GM19351 (cell line): Measurements from ENCODE around the gene WNK4.

Experiments
- ATAC-seq: cut with Tn5 transposase; IDR thresholded peaks from one replicate; pipeline ENCODE4 v1.9.1; 2021; ENCODE audit warnings: mild to moderate bottlenecking, moderate library complexity; ENCODE audit not compliant: unreplicated experiment

Gene WNK4

DNA sequence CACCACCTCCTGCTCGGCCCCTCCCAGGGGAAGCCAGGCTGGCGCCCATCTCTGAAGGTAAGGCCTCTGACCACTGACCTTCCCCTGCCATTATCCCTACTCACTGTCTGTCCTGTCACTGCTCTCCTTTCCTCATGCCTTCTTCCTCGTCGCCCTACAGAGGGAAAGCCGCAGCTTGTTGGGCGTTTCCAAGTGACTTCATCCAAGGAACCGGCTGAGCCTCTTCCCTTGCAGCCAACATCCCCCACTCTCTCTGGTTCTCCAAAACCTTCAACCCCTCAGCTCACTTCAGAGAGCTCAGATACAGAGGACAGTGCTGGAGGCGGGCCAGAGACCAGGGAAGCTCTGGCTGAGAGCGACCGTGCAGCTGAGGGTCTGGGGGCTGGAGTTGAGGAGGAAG lies 15.1 kb downstream of the WNK4 start:
- no peak for ATAC-seq

DNA sequence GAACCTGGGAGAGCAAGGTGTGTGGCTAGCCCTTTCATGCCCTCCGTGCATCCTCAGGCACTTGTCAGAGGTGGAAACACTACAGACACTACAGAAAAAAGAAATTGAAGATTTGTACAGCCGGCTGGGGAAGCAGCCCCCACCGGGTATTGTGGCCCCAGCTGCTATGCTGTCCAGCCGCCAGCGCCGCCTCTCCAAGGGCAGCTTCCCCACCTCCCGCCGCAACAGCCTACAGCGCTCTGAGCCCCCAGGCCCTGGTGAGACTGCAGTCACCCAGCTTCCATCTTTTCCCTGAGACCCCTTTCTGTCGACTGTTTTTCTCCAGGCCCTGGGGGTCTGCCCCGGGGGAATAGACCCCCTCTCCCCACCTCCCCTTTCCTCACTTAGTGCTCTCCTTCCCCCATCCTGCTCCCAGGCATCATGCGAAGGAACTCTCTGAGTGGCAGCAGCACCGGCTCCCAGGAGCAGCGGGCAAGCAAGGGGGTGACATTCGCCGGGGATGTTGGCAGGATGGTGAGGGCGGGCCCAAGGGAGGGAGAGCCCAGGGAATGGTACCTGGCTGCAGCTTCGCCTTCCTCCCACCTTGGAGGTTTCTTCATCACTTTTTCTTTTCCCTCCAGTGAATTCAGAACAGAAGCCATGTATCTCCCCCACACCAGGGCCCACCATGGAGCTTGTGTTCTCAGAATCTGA lies 15.8 kb downstream of the WNK4 start:
- ATAC-seq = no peak

DNA sequence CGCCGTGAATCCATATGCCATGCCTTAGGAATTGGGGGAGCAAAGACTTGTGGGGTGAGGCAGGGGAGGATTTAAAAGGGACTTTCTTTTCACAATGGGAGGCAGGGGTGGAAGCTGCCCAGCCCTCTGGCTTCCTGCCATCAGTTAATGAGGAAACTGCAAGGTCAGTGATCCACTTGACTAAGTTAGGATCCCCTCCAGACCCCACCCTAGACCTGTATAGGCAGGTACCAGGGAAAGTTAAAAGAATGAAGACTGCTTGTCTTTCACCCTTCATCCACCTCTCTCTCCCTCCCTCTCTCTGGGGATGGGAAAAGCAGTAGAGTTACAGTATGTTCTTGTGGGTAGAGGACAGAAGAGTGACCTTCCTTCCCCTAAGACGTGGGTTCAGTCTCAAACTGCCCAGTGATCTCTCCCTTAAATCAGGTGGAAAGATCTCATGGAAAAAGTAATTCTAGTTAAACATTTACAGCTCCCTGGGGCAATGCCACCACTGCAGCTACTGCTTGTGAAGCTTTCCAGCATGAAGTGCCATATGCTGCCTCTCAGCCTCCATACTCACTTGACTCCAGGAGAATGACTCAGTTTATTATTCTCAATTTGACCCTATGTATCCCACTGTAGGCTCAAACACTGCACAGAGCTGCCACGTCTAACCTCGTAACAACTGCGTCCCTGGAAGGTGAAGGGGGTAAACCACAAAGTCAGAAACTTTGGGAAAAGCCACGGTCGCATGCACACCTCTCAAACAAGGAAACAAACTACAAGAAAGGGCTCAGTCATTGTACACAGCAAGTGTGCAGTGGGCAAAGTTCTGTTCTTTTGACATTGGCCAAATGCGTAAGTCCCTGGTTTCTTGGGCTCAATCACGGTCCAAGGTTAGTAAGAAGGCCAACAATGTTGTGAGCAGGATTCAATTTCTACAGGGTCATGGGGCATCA lies 16.9 kb downstream of the WNK4 start:
- ATAC-seq = no peak

DNA sequence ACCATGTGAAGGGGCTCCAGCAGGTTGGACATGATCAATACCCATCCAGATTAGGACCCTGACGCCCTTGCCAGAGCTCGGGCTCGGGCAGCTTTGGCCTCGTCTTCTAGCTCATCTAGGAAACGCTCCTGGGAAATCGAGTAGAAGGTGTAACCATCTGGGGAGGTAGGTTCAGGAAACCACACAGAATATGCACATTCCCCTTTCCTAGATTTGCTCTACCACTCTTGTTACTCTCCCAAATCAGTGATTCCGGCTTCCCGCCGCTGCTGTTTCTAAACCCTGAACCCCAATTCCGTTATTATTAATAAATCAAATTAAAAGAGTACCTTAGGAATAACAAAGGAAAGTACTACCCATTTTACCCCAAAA lies 17.6 kb downstream of the WNK4 start:
- no peak for ATAC-seq

DNA sequence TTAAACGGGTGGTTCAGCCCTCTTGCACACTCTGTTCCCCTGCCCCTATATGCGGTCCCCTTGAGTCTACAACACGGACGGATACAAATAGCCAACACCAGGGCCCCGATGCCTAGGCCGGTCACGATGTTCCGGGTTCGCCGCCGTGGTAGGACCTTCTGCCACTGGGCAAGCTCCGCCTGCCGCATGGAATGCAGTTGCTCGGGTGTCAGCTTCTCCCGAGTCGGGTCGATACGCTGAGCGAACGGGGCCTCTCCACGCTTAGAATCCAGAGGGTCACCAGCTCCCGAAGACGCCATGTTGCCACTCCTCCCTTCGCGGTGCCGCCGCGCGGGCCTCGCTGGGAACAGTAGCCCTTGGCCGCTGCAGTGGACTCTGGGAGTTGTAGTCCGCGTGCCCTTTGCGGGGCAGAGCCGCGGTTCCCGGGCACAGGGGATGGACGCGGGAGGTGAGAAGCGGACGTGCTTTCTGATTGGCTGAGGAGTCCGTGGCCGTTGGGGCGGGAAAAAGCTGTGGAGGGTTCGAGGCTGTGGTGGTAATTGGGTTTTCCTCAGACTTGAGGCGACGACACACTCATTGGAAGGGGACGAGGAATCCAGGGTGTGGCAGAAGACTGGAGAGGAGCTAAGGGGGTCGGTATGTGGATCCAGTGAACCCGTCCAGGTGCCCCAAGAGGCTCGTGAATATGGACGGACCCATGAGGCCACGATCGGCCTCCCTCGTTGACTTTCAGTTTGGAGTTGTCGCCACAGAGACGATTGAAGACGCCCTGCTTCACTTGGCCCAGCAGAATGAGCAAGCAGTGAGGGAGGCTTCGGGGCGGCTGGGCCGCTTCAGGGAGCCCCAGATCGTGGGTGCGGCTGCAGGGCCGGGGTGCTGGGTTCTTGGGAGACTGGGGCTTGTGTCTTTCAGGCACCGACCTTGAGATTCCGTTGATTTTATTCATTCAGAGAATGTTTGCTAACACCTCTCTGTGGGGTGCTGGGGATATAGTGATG lies 18.3 kb downstream of the WNK4 start, which contains the start of the genes CNTD1 and COA3:
CNTD1 (plus strand) TSS at position 479 of the 998 bp plus-strand sequence; CDS start at position 686, 207 bp downstream.
COA3 (minus strand) TSS at position 322 of the 998 bp plus-strand sequence; CDS start at position 299, 23 bp downstream.
- peak; percentile 73 for ATAC-seq

DNA sequence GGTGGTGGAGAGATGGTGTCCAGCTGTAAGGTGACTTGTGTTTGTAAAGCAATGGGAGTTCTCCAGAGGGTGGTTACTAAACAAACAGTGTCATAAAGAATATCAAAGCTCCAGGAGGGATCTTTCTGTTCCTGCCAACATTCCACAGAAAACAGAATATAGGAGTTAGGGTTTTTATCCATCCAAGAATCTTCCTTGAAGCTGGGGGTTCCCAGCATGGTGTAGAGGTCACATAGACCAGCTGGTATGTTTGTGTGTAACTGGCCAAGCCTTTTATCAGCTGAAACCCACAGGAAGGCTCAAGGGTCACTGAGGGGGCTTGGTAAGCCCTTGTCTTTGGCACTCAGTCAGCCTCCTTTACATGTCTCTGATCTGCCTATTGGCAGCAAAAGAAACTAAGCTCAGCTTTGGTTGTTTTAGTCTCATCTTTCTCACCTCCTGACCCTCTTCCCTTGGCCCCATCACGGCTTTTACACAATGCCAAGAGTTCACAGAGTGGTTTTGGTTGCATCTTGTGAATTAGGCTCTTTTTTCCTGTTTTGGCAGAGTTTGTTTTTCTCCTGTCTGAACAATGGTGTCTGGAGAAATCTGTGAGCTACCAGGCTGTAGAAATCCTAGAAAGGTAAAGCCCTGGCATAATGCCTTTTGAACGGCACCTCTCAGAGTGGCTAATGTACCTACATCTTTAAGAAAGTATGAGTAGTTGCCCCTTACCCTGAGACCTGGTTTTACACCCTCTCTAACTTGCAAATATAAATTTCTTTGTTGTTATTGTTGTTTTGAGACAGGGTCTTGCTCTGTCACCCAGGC lies 22.9 kb downstream of the WNK4 start:
- ATAC-seq = no peak

DNA sequence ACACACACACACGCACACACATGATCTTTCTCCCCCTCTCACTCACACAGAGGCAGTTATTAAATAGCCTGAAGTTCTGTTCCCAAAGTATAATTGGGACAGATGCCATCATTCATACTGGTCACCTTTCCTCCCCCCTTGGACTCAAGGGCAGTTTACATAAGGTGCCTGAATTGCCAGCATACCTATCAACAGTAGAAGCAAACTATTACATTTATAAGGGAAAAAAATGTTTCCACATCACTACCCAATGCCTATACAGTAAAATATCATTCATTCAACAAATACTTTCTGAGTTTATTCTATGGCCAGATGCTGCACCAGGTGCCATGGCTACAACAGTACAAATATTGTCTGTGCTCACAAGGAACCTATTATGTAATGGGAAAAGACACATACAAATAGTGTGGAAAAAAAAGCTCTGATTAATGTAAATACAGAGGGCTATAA lies 24.5 kb downstream of the WNK4 start:
- no peak for ATAC-seq

- no peak for ATAC-seq
These were observed 25.8 kb downstream of the WNK4 start for GRCh38 chr17:42806249-42806648.

GRCh38 chr17:42809250-42809649 lies 28.8 kb downstream of the WNK4 start:
- no peak for ATAC-seq

GRCh38 chr17:42814633-42815399 lies 34.4 kb downstream of the WNK4 start:
- ATAC-seq = no peak

GRCh38 chr17:42817866-42818265 lies 37.5 kb downstream of the WNK4 start:
- no peak for ATAC-seq

DNA sequence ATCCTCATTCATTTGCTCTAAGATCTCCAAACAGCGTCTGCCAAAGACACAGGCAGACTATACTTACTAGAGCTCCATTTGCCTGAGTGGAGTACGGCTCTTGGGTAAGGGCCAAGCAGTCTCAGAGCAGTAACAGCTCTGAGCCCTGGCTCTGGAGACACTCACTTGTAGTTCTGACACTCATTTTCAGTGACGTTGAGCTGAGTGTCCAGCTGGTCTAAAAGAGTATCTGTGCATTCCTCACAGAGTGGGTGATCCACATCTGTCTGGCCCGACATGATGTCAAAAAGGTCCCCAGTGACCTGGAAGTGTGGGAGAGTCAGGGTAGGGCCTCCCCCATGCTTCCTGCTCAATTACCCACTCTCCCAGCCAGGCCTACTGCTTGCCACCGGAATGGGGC lies 38.0 kb downstream of the WNK4 start:
- no peak for ATAC-seq

- ATAC-seq = no peak
These were observed 39.6 kb downstream of the WNK4 start for GRCh38 chr17:42819939-42820535.

DNA sequence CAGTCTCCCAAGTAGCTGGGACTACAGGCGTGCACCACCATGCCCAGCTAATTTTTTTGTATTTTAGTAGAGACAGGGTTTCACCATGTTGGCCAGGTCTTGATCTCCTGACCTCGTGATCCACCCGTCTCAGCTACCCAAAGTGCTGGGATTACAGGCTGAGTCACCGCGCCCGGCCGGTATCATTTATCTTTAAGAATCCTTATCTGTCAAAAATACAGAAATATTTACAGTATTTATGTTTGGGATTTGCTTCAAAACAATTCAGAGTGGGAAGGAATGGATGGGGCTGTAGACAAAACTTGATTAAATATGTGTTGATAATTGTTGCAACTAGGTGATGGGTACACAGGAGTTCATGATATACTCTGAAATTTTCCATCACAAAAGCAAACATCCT lies 40.8 kb downstream of the WNK4 start:
- no peak for ATAC-seq

DNA sequence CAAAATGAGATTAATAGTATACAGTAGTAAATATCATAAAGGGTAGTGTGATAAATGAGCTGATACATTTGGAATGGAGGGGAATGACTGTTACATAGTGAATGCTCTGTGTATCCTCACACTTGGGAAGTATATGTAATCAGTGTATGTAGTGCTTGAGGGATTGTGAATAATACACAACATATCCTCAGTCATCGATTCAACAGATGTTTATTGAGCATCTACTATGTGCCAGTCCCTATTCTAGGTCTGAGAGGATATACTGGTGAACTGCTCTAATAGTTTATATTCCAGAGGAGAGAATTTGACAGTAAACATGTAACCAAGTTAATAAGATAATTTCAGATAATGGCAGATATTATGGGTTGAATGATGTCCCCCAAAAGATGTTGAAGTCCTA lies 47.1 kb downstream of the WNK4 start:
- no peak for ATAC-seq

GRCh38 chr17:42830971-42831370 lies 50.6 kb downstream of the WNK4 start:
- no peak for ATAC-seq

DNA sequence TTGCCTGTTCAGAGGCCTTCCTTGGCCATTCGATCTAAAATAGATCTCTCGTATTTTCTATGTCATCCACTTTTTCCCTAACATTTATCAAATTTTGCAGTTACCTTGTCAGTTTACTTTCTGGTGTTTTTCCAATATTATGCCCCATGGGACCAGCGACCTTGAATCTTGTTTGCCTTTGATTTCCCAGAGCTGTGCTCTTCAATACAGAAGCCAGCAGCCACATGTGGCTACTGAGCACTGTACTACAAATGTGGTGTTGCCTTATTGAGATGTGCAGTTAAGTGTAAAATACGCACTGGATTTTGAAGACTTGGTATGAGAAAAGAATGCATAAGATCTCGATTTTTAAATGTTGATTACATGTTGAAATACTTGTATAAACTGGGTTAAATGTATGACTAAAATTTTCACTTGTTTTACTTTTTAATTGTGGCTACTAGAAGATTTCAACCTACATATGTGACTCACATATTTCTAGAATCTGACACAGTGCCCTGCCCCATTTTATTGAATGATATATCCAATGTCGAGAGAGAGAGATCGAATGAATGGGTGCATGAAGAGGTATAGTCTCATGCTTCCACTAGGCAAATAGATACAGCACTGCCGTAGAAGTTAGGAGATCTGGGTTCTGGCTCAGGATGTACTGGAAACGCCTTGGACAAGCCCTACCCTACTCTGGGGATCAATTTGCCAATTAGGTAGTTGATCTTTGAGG lies 52.0 kb downstream of the WNK4 start:
- no peak for ATAC-seq
